GM18507 (cell line): ENCODE data around the gene CCDC51.
"Not testable (repeated sequence)": the region's sequence is repeated elsewhere in the genome, so short reads cannot be mapped to it uniquely, and the experiment has no call there.

Source experiments
- DNase-seq: peaks from one replicate; pipeline ENCODE4 v3.0.0; 2011; ENCODE audit warnings: low read depth; ENCODE audit not compliant: insufficient read length; ENCODE audit errors: extremely low spot score
- FAIRE-seq: peaks from 2 replicates; lab custom pipeline; 2011; peaks lifted over from hg19 to GRCh38; lab: Jason Lieb, UNC

The CCDC51 gene

DNA sequence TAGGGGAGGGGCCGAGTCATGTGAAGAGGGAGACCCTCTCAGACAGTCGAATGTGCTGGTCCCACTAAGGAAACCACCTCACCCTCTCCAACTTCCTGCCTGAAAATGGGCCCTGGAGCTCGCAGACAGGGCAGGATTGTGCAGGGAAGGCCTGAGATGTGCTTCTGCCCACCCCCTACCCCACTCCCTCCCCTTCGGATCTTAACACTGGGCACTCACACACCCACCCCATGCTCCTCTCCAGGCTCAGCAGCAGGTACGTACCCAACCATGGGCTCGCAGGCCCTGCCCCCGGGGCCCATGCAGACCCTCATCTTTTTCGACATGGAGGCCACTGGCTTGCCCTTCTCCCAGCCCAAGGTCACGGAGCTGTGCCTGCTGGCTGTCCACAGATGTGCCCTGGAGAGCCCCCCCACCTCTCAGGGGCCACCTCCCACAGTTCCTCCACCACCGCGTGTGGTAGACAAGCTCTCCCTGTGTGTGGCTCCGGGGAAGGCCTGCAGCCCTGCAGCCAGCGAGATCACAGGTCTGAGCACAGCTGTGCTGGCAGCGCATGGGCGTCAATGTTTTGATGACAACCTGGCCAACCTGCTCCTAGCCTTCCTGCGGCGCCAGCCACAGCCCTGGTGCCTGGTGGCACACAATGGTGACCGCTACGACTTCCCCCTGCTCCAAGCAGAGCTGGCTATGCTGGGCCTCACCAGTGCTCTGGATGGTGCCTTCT lies 26.6 kb upstream of the CCDC51 start:
- peak; percentile 46 for FAIRE-seq
- peak; percentile 14 for DNase-seq

DNA sequence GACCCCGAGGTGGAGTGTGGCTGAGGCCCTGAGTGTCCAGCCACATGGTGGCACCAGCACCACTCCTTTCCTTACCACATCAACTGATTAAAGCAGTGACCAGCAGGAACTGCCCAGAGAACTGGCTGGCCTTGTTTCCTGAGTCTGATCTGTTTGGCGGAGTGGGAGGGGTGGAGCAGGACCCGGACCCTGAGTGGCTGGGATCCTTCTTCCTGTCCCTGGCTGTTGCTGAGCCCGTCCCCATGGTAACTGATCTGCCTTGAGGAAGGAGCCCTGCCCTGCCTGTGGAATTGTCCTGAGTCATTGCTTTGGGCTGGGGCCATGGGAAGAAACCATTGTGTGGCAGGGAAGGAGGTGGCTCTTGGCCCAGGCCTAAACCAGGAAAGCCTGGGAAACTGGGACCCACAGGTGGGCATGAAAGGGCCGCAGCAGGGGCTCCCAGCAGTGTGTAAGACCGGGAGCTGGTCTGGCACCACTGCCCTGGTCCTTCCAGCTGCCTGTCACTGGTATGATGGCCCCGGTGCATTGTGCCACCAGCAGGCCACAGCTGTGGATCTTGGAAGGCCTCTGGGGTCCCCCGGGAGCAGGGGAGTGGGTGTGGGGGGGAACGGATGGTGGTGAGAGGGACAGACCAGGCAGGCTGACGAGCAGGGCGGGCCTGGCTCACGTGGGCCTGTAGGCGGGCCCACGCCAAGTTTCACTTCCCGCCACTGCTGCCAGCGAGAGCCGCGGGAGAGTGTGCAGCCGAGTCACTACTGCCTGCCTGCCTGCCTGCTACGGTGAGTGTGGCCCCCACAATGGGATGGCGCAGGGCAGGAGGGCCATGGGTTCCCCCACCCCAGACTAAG lies 25.8 kb upstream of the CCDC51 start:
- peak; percentile 84 for FAIRE-seq
- peak; percentile 89 for DNase-seq

DNA sequence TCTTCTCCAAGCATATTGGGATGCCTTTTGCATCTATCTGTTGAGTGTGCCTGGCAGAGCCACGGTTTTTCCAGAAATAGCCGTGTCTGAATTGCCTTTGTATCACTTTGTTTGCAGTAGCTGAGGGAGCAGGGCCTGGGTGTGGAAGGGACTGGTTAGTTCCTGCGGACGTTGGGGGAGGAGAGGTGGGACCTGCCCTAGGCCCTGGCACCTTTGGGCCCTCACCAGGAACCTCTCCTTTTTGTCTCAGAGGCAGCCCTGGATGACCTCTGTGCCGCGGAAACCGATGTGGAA lies 25.3 kb upstream of the CCDC51 start:
- DNase-seq, result no peak
- FAIRE-seq, result no peak

DNA sequence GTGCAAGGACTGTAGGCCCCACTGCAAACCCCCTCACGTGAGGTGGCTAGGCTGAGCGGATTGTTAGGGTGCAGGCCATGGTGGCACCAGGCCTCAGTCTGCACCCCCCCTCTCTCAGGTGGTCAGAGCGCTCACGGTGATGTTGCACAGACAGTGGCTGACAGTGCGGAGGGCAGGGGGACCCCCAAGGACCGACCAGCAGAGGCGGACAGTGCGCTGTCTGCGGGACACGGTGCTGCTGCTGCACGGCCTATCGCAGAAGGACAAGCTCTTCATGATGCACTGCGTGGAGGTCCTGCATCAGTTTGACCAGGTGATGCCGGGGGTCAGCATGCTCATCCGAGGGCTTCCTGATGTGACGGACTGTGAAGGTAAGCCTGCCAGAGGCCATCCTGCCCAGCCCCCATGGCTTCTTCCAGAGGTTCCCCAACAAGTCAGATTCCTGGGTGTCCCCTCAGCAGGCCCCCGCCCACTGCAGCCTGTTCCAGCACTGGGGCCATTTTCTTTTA lies 24.8 kb upstream of the CCDC51 start:
- DNase-seq (no peak), FAIRE-seq (no peak)

DNA sequence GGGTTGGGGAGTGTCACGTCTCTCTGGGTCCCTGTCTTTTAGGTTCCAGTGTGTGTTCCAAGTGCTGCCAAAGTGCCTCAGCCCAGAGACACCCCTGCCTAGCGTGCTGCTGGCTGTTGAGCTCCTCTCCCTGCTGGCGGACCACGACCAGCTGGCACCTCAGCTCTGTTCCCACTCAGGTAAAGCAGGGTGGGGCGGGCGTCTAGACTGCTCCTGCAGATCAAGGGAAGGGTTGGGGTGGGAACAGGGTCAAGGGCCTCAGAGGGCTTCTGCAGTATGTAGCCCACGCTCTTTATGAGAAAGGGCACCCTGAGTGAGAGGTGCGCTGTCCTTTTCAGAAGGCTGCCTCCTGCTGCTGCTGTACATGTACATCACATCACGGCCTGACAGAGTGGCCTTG lies 23.8 kb upstream of the CCDC51 start:
- DNase-seq (no peak), FAIRE-seq (no peak)

DNA sequence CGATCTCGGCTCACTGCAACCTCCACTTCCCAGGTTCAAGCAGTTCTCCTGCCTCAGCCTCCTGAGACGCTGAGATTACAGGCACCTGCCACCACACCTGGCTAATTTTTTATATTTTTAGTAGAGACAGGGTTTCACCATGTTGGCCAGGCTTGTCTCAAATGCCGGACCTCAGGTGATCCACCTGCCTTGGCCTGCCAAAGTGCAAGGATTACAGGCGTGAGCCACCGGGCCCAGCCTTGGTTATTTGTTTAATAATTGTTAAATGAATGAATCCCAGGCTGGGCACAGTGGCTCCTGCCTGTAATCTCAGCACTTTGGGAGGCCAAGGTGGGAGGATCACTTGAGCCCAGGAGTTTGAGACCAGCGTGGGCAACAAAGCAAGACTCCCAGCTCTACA lies 21.8 kb upstream of the CCDC51 start:
- not testable (repeated sequence) for DNase-seq, FAIRE-seq

DNA sequence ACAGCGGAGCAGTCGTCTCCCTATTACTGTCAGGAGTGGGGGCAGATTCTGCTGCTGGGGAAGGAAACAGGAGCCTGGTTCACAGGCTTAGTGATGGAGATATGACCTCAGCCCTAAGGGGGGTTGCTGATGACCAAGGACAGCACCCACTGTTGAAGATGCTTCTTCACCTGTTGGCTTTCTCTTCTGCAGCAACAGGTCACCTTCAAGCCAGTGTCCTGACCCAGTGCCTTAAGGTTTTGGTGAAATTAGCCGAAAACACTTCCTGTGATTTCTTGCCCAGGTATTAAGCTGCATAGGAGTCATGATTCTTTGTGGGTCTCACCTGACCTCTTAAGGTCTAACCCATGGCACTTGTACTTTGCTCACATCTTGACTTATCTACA lies 20.6 kb upstream of the CCDC51 start:
- FAIRE-seq (no peak), DNase-seq (no peak)

DNA sequence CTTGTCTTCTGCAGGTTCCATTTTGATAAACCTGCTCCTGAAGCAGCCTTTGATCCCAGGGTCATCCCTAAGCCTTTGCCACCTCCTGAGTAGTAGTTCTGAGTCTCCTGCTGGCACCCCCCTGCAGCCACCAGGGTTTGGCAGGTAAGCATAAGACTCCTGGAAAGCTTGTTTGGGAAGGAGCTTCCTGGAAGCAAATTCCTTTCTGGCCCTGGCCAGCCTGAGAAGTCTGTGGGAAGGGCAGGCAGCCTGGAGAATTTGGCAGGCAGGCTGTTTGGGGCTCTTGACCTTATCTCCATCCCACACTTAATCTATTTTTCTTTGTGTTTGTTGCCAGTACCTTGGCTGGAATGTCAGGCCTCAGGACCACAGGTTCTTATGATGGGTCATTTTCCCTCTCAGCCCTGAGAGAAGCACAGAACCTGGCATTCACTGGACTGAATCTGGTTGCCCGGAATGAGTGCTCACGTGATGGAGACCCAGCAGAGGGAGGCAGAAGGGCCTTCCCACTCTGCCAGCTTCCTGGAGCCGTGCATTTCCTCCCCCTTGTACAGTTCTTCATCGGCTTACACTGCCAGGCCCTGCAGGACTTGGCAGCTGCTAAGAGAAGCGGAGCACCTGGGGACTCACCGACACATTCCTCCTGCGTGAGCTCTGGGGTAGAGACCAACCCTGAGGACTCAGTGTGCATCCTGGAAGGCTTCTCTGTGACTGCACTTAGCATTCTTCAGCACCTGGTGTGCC lies 20.0 kb upstream of the CCDC51 start:
- no peak for DNase-seq
- FAIRE-seq, result no peak

DNA sequence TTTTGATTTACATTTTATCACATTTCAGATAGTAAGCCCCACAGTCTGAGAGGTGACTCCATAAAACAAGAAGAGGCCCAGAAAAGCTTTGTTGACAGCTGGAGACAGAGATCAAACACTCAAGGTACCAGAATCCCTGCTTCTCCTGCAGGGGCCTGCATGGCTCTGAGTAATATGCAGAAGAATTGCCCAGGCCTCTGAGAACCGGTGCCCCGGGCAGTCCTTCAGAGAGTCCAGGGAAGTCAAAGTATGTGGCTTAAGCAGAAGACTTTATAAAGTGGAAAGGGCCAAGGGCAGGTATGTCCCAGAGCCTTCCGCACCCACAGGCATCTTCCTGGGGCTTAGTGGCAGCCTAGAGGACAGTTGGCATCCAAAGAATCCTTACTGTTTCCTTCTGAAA lies 19.4 kb upstream of the CCDC51 start:
- DNase-seq (no peak), FAIRE-seq (no peak)

DNA sequence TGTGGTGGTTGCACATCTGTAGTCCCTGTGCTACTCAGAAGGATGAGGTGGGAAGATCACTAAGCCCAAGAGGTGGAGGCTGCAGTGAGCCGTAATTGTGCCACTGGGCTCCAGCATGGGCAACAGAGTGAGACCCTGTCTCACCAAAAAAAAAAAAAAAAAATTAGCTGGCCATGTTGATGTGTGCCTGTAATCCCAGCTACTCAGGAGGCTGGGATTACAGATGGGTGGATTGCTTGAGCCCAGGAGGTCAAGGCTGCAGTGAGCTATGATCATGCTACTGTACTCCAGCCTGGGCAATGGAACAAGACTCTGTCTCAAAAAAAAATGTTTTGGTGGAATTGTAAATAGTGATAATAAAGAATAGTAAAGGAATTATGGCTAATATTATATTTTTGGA lies 16.5 kb upstream of the CCDC51 start:
- FAIRE-seq (no peak), DNase-seq (no peak)

DNA sequence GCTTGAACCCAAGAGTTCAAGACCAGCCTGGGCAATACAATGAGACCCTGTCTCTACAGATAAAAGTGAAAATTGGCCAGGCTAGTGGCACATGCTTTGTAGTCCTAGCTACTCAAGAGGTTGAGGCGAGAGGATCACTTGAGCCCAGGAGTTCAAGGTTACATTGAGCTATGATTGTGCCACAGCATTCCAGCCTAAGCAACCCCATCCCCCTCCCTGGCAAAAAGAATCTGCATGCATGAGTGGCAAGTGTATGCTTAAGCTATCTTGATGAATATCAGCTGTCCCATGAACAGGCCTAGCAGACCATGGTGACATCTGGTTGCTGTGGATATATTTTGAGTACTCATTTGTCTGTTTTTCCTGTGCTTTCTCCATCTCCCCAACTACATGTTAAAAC lies 11.4 kb upstream of the CCDC51 start:
- DNase-seq (no peak), FAIRE-seq (no peak)

DNA sequence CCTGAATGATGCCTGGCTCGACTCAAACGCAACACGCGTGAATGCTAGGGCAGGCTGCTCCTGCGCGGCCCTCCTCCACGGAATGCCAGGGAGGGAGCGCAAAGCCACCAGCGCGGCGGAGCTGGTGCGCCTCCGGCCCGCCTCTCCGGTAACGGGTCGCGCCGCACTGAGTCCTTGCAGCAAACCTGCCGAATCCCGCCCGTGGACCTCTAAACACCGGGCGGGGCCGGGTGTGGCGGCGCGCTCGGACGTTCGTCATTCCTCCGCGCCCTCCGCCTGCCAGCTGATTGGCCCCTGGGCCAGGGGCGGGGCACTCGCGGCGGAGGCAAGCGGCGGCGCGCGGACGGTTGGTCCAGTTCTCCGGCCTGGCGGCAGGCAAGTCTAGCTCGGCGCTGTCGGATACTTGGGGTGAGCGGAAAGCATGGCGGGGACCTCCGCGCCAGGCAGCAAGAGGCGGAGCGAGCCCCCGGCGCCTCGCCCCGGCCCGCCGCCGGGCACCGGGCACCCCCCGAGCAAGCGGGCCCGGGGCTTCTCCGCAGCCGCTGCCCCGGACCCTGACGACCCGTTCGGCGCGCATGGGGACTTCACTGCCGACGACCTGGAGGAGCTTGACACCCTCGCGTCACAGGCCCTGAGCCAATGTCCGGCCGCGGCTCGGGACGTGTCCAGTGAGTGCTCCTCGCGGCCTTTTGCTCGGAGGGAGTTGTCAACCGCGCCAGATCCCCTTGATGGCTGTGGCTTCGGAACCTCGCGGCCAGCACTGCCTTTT lies 6.7 kb upstream of the CCDC51 start, which contains the start of gene ATRIP:
TSS of gene ATRIP (plus strand) at position 313 of the 769 bp plus-strand sequence. CDS start at position 422, 109 bp downstream.
- FAIRE-seq (peak; percentile 86), DNase-seq (peak; percentile 89)

DNA sequence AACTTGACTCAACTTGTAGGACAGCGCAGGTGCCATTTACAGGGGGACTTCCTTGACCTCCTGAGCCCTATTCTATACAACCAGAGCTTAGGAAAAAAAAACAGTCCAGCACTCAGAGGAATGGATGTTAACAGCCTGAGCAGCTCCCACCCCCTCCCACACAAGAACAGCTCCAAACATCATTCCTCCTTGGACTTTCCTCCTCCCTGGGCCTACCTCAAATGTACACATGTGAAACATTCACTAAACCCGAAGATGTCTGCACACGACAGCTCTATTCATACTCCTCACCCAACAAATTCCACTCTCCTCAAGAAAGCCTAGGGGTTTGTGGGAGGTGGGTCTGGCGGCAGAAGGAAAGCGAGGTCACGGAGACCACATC lies 6.1 kb upstream of the CCDC51 start:
- FAIRE-seq (no peak), DNase-seq (no peak)

DNA sequence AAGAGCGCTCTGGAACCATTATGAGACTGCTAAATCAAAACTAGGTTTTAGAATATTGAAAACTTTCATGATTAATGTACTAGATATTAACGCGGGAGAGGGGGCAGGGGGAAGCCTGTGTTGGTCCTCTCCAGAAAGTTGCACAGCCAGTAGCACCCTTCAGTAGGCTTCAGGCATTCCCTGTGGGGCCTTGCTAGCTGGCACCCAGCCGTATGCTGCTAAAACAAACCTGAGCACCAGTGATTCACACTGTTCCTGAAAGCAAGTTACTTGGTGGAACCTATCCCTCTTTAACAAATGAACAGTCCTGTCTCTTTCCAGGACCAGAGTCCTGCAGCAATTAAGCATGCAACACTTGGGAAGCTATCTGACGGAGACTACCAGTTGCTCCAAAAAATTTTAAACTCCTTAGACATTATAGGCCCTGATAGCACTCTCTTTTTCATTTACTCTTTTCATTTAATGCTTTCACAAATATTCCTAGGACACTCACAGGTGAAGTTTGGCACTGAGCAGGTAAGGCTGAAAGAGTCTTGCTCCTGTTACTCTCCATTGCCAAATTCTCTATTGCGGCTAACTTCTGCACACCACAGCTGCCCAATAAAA lies 5.5 kb upstream of the CCDC51 start:
- no peak for FAIRE-seq
- no peak for DNase-seq

DNA sequence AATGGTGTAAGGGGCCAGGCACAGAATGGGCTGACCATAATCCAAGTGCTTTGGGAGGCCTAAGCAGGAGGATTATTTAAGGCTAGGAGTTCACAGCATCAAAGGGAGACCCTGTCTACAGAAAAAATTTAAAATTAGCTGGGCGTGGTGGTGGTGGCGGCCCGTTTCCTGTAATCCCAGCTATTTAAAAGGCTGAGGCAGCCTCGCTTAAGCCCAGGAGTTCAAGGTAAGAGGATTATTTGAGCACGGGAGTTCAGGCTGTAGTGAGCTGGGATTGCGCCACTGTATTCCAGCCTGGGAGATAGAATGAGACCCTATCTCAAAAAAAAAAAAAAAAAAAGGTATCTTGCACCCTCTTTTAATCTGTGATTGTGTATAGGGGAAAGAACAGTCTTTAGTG lies 2.0 kb upstream of the CCDC51 start:
- no peak for FAIRE-seq
- no peak for DNase-seq

DNA sequence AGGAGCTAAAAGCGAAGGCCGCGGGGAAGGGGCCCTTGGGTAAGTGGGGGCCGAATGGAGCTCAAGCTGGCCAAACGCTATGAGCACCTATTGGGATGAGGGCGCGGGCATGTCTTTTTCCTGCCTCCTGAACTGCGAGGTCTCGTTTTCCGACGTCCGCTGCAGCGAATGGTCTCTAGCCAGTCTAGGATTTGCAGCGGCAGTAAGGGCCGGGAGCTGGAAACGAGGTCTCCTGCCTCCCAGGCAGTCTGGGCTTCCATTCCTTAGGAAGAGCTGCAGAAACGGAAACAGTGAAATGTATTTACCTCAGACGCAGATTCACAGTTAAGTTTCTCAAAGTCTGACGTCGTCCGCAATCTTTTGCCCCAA lies 655 bp upstream of the CCDC51 start:
- no peak for DNase-seq
- peak; percentile 39 for FAIRE-seq

DNA sequence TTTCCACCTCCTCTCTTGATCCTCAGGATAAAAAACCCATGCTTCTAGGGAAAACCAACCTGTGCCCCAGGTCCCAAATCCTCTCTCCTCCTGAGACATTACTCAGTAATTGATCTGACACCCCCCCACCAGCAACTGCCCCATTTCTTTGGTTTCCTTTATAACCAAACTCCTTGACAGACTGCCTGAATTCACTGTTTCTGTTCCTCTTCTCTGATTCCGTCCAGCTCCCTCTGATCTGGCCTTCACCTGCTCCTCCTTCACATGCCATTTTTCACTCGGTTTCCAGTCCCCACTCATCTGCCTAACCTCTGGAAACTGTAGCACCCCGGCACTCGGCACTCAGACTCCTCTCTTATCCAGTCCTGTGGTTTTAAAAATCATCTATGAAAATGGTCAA lies 2.1 kb downstream of the CCDC51 start:
- DNase-seq, result no peak
- FAIRE-seq, result peak; percentile 26

DNA sequence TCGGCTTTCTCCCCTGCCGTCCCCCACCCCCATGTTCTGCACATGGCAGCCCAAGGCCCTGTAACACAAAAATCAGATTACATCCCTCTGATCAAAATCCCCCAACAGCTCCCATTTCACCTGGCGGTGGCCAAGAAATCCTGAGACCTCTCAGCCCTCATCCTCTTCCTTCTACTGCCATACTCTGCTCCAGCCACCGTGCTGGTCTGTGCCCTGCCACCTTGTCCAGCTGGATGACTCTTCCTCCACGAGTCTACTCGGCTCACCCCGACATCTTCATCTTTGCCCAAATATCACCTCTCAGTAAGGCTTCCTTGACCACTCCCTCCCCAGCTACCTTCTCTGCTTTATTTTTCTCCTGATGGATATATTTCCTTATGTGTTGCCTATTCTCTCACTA lies 3.1 kb downstream of the CCDC51 start:
- DNase-seq, result no peak
- FAIRE-seq, result no peak

DNA sequence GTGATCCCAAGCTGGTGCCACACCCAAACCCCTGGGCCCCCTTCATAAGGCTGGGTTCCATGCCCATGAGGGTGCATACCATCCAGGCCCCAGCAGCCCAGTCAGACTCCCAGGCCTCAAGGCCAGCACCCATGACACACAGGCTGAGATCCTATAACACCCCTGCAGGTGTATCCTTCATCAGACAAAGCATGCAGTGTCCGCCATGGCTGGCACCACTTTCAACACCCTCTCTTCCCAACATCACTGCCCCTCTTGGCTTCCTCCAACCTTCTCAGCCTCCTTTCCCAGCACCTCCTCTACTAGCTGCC lies 3.5 kb downstream of the CCDC51 start:
- DNase-seq, result no peak
- FAIRE-seq, result no peak
